ENCODE measurements around the gene LIME1.

DNA sequence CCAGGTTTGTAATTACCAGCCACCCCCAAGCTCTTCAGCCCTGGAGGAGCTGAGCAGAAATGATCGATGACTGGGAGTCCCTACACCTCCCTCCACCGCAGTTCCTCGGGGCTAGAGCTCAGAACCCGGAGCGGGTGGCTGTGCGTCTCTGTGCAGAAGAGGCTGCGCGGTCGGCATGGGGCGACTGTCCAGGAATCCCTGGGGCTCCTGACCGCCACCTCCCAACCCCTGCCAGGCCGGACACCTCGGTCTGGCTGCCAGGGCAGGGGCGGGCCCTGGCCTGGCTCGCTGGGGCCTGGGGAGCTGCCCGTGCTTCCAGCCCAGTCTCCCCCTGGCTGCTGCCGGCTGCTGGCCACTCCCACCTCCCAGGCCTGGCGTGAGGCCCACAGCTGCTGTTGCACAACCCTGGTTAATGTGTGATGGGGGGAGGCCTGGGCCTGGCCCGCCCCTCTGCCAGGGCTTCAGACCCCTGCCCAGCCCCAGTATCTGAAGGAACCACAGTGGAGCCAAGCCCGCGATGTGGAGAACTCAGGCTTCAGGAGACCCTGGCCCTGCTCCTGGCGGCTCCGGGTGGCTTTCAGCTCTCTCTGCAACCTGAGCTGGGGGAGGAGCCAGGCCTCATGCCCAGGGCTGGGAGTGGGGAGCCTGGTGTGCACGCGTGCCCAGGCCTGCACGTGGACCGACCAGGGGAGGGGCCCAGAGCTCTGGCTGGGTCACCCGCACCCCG lies 4.3 kb downstream of the LIME1 start:
- TF ChIP-seq, protein P1, sequence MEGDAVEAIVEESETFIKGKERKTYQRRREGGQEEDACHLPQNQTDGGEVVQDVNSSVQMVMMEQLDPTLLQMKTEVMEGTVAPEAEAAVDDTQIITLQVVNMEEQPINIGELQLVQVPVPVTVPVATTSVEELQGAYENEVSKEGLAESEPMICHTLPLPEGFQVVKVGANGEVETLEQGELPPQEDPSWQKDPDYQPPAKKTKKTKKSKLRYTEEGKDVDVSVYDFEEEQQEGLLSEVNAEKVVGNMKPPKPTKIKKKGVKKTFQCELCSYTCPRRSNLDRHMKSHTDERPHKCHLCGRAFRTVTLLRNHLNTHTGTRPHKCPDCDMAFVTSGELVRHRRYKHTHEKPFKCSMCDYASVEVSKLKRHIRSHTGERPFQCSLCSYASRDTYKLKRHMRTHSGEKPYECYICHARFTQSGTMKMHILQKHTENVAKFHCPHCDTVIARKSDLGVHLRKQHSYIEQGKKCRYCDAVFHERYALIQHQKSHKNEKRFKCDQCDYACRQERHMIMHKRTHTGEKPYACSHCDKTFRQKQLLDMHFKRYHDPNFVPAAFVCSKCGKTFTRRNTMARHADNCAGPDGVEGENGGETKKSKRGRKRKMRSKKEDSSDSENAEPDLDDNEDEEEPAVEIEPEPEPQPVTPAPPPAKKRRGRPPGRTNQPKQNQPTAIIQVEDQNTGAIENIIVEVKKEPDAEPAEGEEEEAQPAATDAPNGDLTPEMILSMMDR (IDR thresholded peaks at IDR 0.05; ENCODE audit: low read depth, low read length, poor library complexity, severe bottlenecking): no peak
- no peak for TF ChIP-seq EZH2phosphoT487 (IDR thresholded peaks at IDR 0.05; ENCODE audit: borderline replicate concordance, low read length)
